Retinal pigment epithelial cell (primary cell): ENCODE results near the gene MAPK10.

Experiments used
- DNase-seq: peaks from one replicate; pipeline ENCODE4 v3.0.0-alpha.2; 2010; ENCODE audit warnings: low read depth
- H3K4me3 ChIP-seq: 2 replicates; pipeline ENCODE4 v1.5.1; 2011; ENCODE audit warnings: mild to moderate bottlenecking, low read length, control low read depth, moderate library complexity
- CTCF ChIP-seq: conservative IDR thresholded peaks from 2 replicates; pipeline ENCODE4 v1.5.1; 2011; ENCODE audit warnings: low read depth, low read length, control low read depth, inconsistent platforms

MAPK10 gene

GRCh38 chr4:85940151-85940550 lies 419.7 kb downstream of the MAPK10 start:
- DNase-seq: no peak
- TF ChIP-seq CTCF: no peak
- H3K4me3 ChIP-seq: no peak overlapping the region
